Measurements from ENCODE around the gene SHH. TPM values are rescaled to one million over a fixed set of nuclear protein-coding genes. Genes with fewer than 3 reads are reported as not detected.

SHH gene
- total and polyA plus RNA-seq, 2 donors (not counting 1 experiment from before 2014, with no cell fraction given): under 0.01 TPM; not detected in 1

GRCh38 chr7:155847821-155848435 is 35.7 kb upstream of the SHH start:
- Histone ChIP-seq H3K4me1 (ENCODE audit: control insufficient read depth, extremely low read depth, insufficient read depth, low read length) (no peaks in the 10 kb centered on the region), H3K4me3 (replicated peaks in 1 of 4; ENCODE audit: control extremely low read depth in 1 of 4, insufficient read depth in 1 of 4, low read depth in 3 of 4, low read length in 4 of 4) (no peak overlapping the region), H3K9ac (ENCODE audit: insufficient read depth, low read length) (no peak overlapping the region), H3K79me2 (ENCODE audit: control insufficient read depth, insufficient read depth, low read length) (no peaks in the 10 kb centered on the region), H2AFZ (ENCODE audit: low read length) (no peak overlapping the region), H3K4me2 (ENCODE audit: extremely low read depth, insufficient read depth, low read length) (no peak overlapping the region), H3K27me3 (ENCODE audit: control insufficient read depth, insufficient read depth, low read length) (no peaks in the 10 kb centered on the region), H3K27ac (ENCODE audit: insufficient read depth, low read length) (no peak overlapping the region), H4K20me1 (ENCODE audit: control insufficient read depth, extremely low read depth, insufficient read depth, low read length) (no peaks in the 10 kb centered on the region), H3K9me3 (ENCODE audit: control insufficient read depth, insufficient read depth, low read depth, low read length) (no peaks in the 10 kb centered on the region), H3K36me3 (ENCODE audit: control insufficient read depth, insufficient read depth, low read length) (no peaks in the 10 kb centered on the region)
- TF ChIP-seq CTCF (conservative IDR thresholded peaks at IDR 0.05 in 1 of 2, IDR thresholded peaks at IDR 0.05 in 1 of 2; ENCODE audit: low read depth in 1 of 2, low read length in 2 of 2) (no peak), EZH2 (IDR thresholded peaks at IDR 0.05; ENCODE audit: low read length, missing control alignments) (no peak)
- DNase-seq (ENCODE audit: low read depth in 2 of 2): no peak

GRCh38 chr7:155846936-155847335 is 34.7 kb upstream of the SHH start:
- TF ChIP-seq EZH2 (IDR thresholded peaks at IDR 0.05; ENCODE audit: low read length, missing control alignments) (no peak), CTCF (conservative IDR thresholded peaks at IDR 0.05 in 1 of 2, IDR thresholded peaks at IDR 0.05 in 1 of 2; ENCODE audit: low read depth in 1 of 2, low read length in 2 of 2) (no peak)
- Histone ChIP-seq H3K9ac (ENCODE audit: insufficient read depth, low read length) (no peak overlapping the region), H3K27ac (ENCODE audit: insufficient read depth, low read length) (no peak overlapping the region), H3K36me3 (ENCODE audit: control insufficient read depth, insufficient read depth, low read length) (no peaks in the 10 kb centered on the region), H3K27me3 (ENCODE audit: control insufficient read depth, insufficient read depth, low read length) (no peaks in the 10 kb centered on the region), H3K4me2 (ENCODE audit: extremely low read depth, insufficient read depth, low read length) (no peak overlapping the region), H2AFZ (ENCODE audit: low read length) (no peak overlapping the region), H4K20me1 (ENCODE audit: control insufficient read depth, extremely low read depth, insufficient read depth, low read length) (no peaks in the 10 kb centered on the region), H3K4me3 (replicated peaks in 1 of 4; ENCODE audit: control extremely low read depth in 1 of 4, insufficient read depth in 1 of 4, low read depth in 3 of 4, low read length in 4 of 4) (no peak overlapping the region), H3K4me1 (ENCODE audit: control insufficient read depth, extremely low read depth, insufficient read depth, low read length) (no peaks in the 10 kb centered on the region), H3K9me3 (ENCODE audit: control insufficient read depth, insufficient read depth, low read depth, low read length) (no peaks in the 10 kb centered on the region), H3K79me2 (ENCODE audit: control insufficient read depth, insufficient read depth, low read length) (no peaks in the 10 kb centered on the region)
- no peak for DNase-seq (ENCODE audit: low read depth in 2 of 2)

GRCh38 chr7:155846156-155846555 is 33.9 kb upstream of the SHH start:
- Histone ChIP-seq H3K36me3 (ENCODE audit: control insufficient read depth, insufficient read depth, low read length) (no peaks in the 10 kb centered on the region), H2AFZ (ENCODE audit: low read length) (no peak overlapping the region), H3K4me3 (replicated peaks in 1 of 4; ENCODE audit: control extremely low read depth in 1 of 4, insufficient read depth in 1 of 4, low read depth in 3 of 4, low read length in 4 of 4) (no peak overlapping the region), H3K9ac (ENCODE audit: insufficient read depth, low read length) (no peak overlapping the region), H3K79me2 (ENCODE audit: control insufficient read depth, insufficient read depth, low read length) (no peaks in the 10 kb centered on the region), H4K20me1 (ENCODE audit: control insufficient read depth, extremely low read depth, insufficient read depth, low read length) (no peaks in the 10 kb centered on the region), H3K4me2 (ENCODE audit: extremely low read depth, insufficient read depth, low read length) (no peak overlapping the region), H3K4me1 (ENCODE audit: control insufficient read depth, extremely low read depth, insufficient read depth, low read length) (no peaks in the 10 kb centered on the region), H3K9me3 (ENCODE audit: control insufficient read depth, insufficient read depth, low read depth, low read length) (no peaks in the 10 kb centered on the region), H3K27ac (ENCODE audit: insufficient read depth, low read length) (no peak overlapping the region), H3K27me3 (ENCODE audit: control insufficient read depth, insufficient read depth, low read length) (no peaks in the 10 kb centered on the region)
- DNase-seq (ENCODE audit: low read depth in 2 of 2): no peak
- TF ChIP-seq EZH2 (IDR thresholded peaks at IDR 0.05; ENCODE audit: low read length, missing control alignments): no peak
- no peak for TF ChIP-seq CTCF (conservative IDR thresholded peaks at IDR 0.05 in 1 of 2, IDR thresholded peaks at IDR 0.05 in 1 of 2; ENCODE audit: low read depth in 1 of 2, low read length in 2 of 2)
